ENCODE measurements around the gene NAPSA. TPM values are rescaled to one million over a fixed set of nuclear protein-coding genes. Genes with fewer than 3 reads are reported as not detected.
A peak's percentile ranks its signal among the peaks of the same experiment; 100 is the strongest.

Gene NAPSA
- total RNA-seq, 1 donor: not detected

DNA sequence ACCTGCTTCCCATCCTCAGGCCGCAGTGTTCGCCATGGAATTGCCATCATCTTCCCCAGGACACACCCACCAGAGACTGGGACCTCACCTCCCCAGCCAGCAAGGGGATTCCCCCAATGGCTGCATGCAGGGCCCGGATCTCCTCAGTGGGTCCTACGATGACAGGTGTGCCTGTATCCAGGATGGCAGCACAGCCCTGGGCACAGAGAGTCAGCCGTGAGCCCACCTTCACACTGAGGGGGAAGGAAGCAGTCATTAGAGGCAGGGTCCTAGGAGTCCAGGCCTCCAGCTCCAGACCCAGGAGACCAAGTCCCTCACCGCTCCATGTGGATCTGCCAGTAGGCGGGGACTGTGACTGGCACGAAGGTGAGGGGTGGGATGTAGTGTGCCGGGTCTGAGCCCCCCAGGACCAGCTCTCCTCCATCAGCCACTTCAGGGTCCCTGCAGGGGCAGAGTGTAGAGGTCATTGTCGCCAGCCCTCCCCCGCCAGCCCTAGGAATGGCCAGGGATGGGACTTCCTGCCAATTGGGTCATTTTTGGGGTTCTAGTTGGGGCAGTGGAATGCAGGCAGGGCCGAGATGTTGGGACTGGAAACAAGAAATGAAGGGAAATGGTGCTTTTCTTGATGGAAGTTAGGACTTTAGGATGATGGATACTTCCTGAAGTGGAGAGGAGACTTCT is 30.6 kb downstream of the NAPSA start:
- no peak for DNase-seq (ENCODE audit: low read depth)
- TF ChIP-seq, protein P1, sequence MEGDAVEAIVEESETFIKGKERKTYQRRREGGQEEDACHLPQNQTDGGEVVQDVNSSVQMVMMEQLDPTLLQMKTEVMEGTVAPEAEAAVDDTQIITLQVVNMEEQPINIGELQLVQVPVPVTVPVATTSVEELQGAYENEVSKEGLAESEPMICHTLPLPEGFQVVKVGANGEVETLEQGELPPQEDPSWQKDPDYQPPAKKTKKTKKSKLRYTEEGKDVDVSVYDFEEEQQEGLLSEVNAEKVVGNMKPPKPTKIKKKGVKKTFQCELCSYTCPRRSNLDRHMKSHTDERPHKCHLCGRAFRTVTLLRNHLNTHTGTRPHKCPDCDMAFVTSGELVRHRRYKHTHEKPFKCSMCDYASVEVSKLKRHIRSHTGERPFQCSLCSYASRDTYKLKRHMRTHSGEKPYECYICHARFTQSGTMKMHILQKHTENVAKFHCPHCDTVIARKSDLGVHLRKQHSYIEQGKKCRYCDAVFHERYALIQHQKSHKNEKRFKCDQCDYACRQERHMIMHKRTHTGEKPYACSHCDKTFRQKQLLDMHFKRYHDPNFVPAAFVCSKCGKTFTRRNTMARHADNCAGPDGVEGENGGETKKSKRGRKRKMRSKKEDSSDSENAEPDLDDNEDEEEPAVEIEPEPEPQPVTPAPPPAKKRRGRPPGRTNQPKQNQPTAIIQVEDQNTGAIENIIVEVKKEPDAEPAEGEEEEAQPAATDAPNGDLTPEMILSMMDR (IDR thresholded peaks at IDR 0.05; ENCODE audit: insufficient read depth, low read length): no peak
- H3K4me3 ChIP-seq (ENCODE audit: low read depth, low read length): no peak overlapping the region

DNA sequence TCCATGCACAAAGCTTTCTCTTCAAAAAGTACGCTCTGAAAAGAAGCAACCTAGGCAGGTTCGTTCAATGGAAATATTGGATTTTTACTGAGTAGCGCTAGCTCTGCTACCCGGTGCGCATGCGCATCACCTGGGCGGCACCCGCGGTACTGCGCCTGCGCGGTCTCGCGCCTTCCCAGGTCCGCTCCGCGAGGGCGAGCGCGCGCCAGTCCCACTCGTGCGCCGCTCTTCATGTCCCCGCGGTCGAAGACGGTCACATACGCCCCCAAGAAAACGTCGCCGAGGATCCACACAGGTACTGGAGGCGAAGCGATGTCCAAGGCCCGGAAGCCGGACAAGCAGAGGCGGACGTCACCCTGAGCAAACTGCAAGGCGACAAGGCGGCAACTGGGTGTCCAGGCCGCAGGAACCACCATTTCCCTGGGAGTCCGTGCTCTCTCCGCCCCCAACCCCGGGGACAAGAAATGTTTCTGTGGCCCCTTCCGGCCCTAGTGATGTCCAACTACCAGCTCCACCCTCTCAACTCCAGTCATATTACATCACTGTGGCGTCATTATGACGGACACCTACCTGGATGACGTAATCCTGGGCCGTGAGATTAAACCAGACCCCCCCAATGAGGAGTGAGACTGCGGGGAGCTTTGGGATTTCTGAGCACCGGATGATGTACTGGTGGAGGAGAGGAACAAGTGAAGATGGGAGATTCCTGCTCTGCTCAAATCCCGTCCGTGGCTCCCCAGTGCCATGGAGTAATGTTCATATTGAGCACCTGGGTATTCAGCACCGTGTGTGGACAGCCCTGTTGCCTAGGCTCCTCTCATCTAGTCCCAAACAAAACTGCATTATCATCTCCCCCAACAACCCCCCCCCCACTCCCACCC is 31.5 kb downstream of the NAPSA start:
- TF ChIP-seq, protein P1 (IDR thresholded peaks at IDR 0.05; ENCODE audit: insufficient read depth, low read length): no peak
- no peak for DNase-seq (ENCODE audit: low read depth)
- peak overlapping the region; percentile 60 for H3K4me3 ChIP-seq (ENCODE audit: low read depth, low read length)

DNA sequence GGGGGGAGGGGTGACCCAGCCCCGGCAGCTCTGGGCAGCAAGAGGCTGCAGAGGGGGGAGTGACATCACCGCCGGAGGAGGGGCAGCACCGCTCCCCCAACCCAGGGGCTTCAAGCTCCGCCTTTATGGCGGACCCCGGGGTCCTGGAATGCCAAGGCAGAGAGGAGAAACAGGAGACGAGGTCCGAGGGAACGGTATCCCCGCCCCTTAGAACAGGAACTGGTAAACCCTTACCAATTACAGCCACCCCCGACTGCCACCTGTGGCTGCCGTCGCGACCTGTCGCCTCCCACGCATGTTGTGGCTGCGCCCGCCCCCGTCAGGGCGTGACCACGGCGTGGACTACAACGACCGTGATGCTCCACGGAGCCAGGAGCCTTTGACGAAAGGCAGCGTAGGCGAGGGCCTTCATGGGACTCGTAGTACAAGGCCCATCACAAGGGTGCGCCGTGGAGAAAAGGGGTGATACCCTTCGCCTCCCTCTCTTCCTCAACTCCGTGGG is 32.2 kb downstream of the NAPSA start:
- peak; percentile 72 for DNase-seq (ENCODE audit: low read depth)
- TF ChIP-seq, protein P1 (IDR thresholded peaks at IDR 0.05; ENCODE audit: insufficient read depth, low read length): no peak
- H3K4me3 ChIP-seq (ENCODE audit: low read depth, low read length): peak overlapping the region; percentile 60

DNA sequence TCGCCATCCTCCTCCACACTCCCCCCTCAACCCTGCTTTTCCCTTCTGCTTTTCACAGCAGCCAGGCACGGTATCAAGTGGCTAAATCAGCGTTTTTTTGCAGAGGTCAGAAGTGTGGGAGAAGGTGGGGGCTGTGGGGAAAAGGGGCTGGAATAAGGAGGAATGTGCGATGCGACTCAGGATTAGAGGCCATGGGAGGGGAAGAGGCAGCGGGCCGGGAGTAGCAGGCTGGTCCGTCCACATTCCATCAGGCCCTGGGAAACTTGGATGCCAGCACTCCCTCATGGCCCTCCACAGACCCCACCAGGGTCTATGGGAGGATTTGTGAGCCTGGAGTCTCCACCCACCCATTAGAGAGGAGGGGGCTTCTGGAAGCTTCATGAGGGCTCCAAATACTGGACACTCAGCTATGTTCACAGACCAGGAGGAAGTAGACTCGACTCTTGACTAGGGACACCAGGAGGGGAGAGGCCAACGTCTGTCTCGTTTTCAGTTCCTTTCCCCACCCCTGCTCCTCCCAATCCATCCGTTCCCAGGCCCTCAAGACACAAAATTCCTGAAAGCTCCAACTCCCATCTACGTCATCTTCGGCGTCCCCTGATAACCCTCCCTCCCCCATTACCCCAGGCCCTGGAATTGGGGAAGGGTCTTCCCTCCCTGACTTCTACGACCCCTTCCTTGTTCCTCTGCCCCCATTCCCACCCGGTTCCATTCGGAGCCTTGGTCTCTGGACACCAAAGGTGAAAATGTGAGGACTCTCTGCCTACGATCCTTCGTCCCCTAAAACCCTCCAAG is 33.0 kb downstream of the NAPSA start:
- no peak for DNase-seq (ENCODE audit: low read depth)
- no peak overlapping the region for H3K4me3 ChIP-seq (ENCODE audit: low read depth, low read length)
- TF ChIP-seq, protein P1 (IDR thresholded peaks at IDR 0.05; ENCODE audit: insufficient read depth, low read length): no peak

GRCh38 chr19:50331994-50332243 is 33.5 kb downstream of the NAPSA start:
- DNase-seq (ENCODE audit: low read depth): no peak
- no peak overlapping the region for H3K4me3 ChIP-seq (ENCODE audit: low read depth, low read length)
- TF ChIP-seq, protein P1 (IDR thresholded peaks at IDR 0.05; ENCODE audit: insufficient read depth, low read length): no peak

- H3K4me3 ChIP-seq (ENCODE audit: low read depth, low read length): no peak overlapping the region
- TF ChIP-seq, protein P1 (IDR thresholded peaks at IDR 0.05; ENCODE audit: insufficient read depth, low read length): no peak
- no peak for DNase-seq (ENCODE audit: low read depth)
Observed at GRCh38 chr19:50331221-50331993, 34.0 kb downstream of the NAPSA start.

Measured in fibroblast of the aortic adventitia (primary cell).